Ectodermal cell (in vitro differentiated cells): ENCODE results near the gene MAGEA3.
"Not testable (repeated sequence)": the region's sequence is repeated elsewhere in the genome, so short reads cannot be mapped to it uniquely, and the experiment has no call there.

ENCODE experiments used
- H3K27ac ChIP-seq: 2 replicates; pipeline ENCODE4 v1.7.0; 2013; ENCODE audit warnings: mild to moderate bottlenecking, low read depth, low read length; ENCODE audit not compliant: insufficient read depth, poor library complexity, severe bottlenecking
- H3K27me3 ChIP-seq: 2 replicates; pipeline ENCODE4 v1.7.0; 2013; ENCODE audit warnings: mild to moderate bottlenecking, low read length; ENCODE audit not compliant: insufficient read depth, control insufficient read depth, poor library complexity, severe bottlenecking
- H3K36me3 ChIP-seq: one replicate; pipeline ENCODE4 v1.7.0; 2013; ENCODE audit warnings: low read length; ENCODE audit not compliant: control insufficient read depth, insufficient read depth
- H3K4me1 ChIP-seq: one replicate; pipeline ENCODE4 v1.7.0; 2013; ENCODE audit warnings: low read length; ENCODE audit not compliant: control insufficient read depth, insufficient read depth
- H3K4me3 ChIP-seq: 2 replicates; pipeline ENCODE4 v1.7.0; 2013; ENCODE audit warnings: low read depth, low read length, control low read depth; ENCODE audit not compliant: insufficient read depth
- H3K9me3 ChIP-seq: 2 replicates; pipeline ENCODE4 v1.7.0; 2013; ENCODE audit warnings: mild to moderate bottlenecking, low read length, moderate library complexity; ENCODE audit not compliant: control insufficient read depth
- WGBS, 2 experiments: methylation state at CpG; one replicate each; pipeline ENCODE4 v1.1.7; 2013; ENCODE audit warnings: missing lambda C conversion rate in 2 of 2; 5-methylcytosine and 5-hydroxymethylcytosine counted together

The MAGEA3 gene

GRCh38 chrX:152735860-152736511, 37.4 kb downstream of the MAGEA3 start:
- H3K9me3 ChIP-seq = no peaks in the 10 kb centered on the region
- H3K27me3 ChIP-seq = no peaks in the 10 kb centered on the region
- H3K27ac ChIP-seq = no peak overlapping the region
- H3K36me3 ChIP-seq = no peaks in the 10 kb centered on the region
- no peaks in the 10 kb centered on the region for H3K4me1 ChIP-seq
- WGBS, 2 experiments = 84% methylated on average over 12 of the region's 12 CpGs
- no peak overlapping the region for H3K4me3 ChIP-seq

GRCh38 chrX:152736528-152736927, 37.9 kb downstream of the MAGEA3 start:
- H3K27ac ChIP-seq, H3K4me1 ChIP-seq, H3K36me3 ChIP-seq, H3K9me3 ChIP-seq, H3K27me3 ChIP-seq, H3K4me3 ChIP-seq: not testable (repeated sequence)
- WGBS, 2 experiments = 93 to 96% methylated on average over 12 of the region's 12 CpGs

- H3K4me1 ChIP-seq = no peaks in the 10 kb centered on the region
- H3K36me3 ChIP-seq = no peaks in the 10 kb centered on the region
- no peak overlapping the region for H3K27ac ChIP-seq
- H3K4me3 ChIP-seq = no peak overlapping the region
- 79 to 86% methylated on average over 1 to 3 of the region's 5 CpGs for WGBS, 2 experiments
- no peaks in the 10 kb centered on the region for H3K27me3 ChIP-seq
- H3K9me3 ChIP-seq = no peaks in the 10 kb centered on the region
Observed at GRCh38 chrX:152738560-152738959, 40.0 kb downstream of the MAGEA3 start.
